Measurements from ENCODE around the gene IRX3. TPM values are rescaled to one million over a fixed set of nuclear protein-coding genes. Genes with fewer than 3 reads are reported as not detected.

The IRX3 gene
- total and polyA plus RNA-seq, 10 of the 15 experiments (the other 5 are each of a cell fraction or from before 2014, with no cell fraction given): 0.05 TPM; not detected in 9

DNA sequence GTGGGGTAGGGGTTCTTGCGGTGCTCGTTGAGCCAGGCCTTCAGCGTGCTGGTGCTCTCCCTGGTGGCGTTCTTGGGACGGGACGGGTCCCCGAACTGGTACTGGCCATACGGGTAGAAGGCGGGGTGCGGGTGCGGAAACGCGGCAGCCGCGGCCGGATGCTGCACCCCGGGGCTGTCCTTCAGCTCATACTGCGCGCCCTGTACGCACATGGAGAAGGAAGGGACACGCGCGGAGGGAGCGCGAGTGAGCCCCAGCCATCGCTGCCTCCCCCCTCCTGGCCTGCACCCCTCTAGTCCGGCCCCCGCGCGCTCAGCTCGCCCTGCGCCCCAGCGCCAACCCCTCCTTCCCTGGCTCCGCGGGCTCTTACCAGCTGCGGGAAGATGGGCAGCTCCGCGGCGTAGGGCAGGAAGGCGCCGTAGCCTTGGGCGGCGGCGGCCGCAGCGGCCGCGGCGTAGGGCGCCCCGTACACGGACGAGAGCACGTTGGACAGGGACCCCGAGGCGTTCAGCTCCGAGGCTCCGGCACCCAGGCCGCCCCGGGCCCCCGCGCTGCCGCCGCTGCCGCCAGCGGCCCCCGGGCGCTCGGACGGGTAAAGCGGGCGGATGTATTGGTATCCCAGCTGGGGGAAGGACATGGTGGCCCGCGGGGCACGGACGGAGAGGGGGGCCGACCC, 1.0 kb downstream of the IRX3 start (continued):
- TF ChIP-seq RAD21 (IDR thresholded peaks at IDR 0.05; ENCODE audit: insufficient read depth, low read depth, low read length) (no peak), SMARCA5 (IDR thresholded peaks at IDR 0.05) (no peak)

DNA sequence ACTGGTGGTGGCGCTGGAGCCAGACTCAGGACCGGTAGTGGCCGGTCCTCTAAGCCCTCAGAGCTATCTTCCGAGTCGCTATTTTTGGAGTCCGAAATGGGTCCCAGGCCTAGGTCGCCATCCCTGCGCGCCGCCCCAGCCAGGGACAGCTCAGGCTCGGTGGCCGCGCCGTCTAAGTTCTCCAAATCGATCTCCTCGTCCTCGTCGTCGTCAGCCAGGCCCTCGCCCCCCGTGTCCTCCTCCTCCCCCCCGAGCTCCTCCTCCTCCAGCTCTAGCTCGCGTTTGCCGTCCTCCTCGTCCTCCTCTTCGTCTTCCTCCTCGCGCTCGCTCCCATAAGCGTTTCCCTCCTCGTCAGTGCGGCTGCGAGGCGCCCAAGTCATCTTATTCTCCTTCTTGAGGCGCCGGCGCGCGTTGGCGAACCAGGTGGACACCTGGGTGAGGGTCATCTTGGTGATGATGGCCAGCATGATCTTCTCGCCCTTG, 1.6 kb downstream of the IRX3 start:
- 68% methylated on average over 29 of the region's 42 CpGs for WGBS (ENCODE audit: insufficient coverage, insufficient replicate concordance, low lambda C conversion rate, missing lambda C conversion rate)
- no peaks in the 10 kb centered on the region for H3K79me2 ChIP-seq (ENCODE audit: control insufficient read depth, insufficient read depth, low read length)
- H3K4me2 ChIP-seq (ENCODE audit: control insufficient read depth, insufficient read depth): no peak overlapping the region
- no TSS peak for BruUV-seq (replicated peaks)
- ChIA-PET CTCF (no interaction called here), POLR2A (no interaction called here), RAD21 (ENCODE audit: unreplicated experiment) (no interaction called here), SMC1A (ENCODE audit: uncharacterized antibody, unreplicated experiment) (no interaction called here)
- H3K4me3 ChIP-seq: no peak overlapping the region
- H3K27me3 ChIP-seq (replicated peaks in 1 of 2; ENCODE audit: control insufficient read depth in 2 of 2, insufficient read depth in 2 of 2, low read length in 1 of 2): peaks cover 7 to 11% of the 10 kb centered on the region in 2 experiments
- in situ Hi-C loops (cut with MboI) (no loop called here), intact Hi-C loops (cut with micrococcal nuclease; ENCODE audit: unreplicated experiment) (loop anchor here (10.0 kb wide), 1 partner anchor 510 kb away; no protein-coding TSS in a partner anchor)
- H3K27ac ChIP-seq (ENCODE audit: control insufficient read depth, insufficient read depth): no peak overlapping the region
- H3K4me1 ChIP-seq (ENCODE audit: control insufficient read depth, insufficient read depth, low read length): no peaks in the 10 kb centered on the region
- no peak for DNase-seq (ENCODE audit: low read depth, low spot score)
- H3K36me3 ChIP-seq (ENCODE audit: control insufficient read depth in 2 of 2, insufficient read depth in 2 of 2, low read length in 1 of 2): no peaks in the 10 kb centered on the region
- ATAC-seq: no peak
- H4K20me1 ChIP-seq (ENCODE audit: control insufficient read depth, insufficient read depth): no peaks in the 10 kb centered on the region
- H3K9ac ChIP-seq (ENCODE audit: control insufficient read depth, insufficient read depth, low read length): no peak overlapping the region
- no peak overlapping the region for H2AFZ ChIP-seq (ENCODE audit: control insufficient read depth, low read depth, low read length)
- no peaks in the 10 kb centered on the region; the same call in 2 of the 3 replicates for H3K9me3 ChIP-seq (replicated peaks; ENCODE audit: control insufficient read depth, insufficient read depth, low read length)
- FAIRE-seq: no peak
- TF ChIP-seq, protein P1, sequence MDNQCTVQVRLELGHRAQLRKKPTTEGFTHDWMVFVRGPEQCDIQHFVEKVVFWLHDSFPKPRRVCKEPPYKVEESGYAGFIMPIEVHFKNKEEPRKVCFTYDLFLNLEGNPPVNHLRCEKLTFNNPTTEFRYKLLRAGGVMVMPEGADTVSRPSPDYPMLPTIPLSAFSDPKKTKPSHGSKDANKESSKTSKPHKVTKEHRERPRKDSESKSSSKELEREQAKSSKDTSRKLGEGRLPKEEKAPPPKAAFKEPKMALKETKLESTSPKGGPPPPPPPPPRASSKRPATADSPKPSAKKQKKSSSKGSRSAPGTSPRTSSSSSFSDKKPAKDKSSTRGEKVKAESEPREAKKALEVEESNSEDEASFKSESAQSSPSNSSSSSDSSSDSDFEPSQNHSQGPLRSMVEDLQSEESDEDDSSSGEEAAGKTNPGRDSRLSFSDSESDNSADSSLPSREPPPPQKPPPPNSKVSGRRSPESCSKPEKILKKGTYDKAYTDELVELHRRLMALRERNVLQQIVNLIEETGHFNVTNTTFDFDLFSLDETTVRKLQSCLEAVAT (IDR thresholded peaks at IDR 0.05): no peak
- TF ChIP-seq, protein P2, sequence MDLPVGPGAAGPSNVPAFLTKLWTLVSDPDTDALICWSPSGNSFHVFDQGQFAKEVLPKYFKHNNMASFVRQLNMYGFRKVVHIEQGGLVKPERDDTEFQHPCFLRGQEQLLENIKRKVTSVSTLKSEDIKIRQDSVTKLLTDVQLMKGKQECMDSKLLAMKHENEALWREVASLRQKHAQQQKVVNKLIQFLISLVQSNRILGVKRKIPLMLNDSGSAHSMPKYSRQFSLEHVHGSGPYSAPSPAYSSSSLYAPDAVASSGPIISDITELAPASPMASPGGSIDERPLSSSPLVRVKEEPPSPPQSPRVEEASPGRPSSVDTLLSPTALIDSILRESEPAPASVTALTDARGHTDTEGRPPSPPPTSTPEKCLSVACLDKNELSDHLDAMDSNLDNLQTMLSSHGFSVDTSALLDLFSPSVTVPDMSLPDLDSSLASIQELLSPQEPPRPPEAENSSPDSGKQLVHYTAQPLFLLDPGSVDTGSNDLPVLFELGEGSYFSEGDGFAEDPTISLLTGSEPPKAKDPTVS (IDR thresholded peaks at IDR 0.05; ENCODE audit: low read depth, low read length): no peak
- TF ChIP-seq SMAD5 (IDR thresholded peaks at IDR 0.05; ENCODE audit: low read depth): no peak
- TF ChIP-seq, protein P3, sequence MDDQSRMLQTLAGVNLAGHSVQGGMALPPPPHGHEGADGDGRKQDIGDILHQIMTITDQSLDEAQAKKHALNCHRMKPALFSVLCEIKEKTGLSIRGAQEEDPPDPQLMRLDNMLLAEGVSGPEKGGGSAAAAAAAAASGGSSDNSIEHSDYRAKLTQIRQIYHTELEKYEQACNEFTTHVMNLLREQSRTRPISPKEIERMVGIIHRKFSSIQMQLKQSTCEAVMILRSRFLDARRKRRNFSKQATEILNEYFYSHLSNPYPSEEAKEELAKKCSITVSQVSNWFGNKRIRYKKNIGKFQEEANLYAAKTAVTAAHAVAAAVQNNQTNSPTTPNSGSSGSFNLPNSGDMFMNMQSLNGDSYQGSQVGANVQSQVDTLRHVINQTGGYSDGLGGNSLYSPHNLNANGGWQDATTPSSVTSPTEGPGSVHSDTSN (IDR thresholded peaks at IDR 0.05; ENCODE audit: insufficient replicate concordance, low read depth, low read length): no peak
- TF ChIP-seq CHD2 (IDR thresholded peaks at IDR 0.05; ENCODE audit: borderline replicate concordance, low read depth, low read length): no peak
- TF ChIP-seq ESRRA (IDR thresholded peaks at IDR 0.05; ENCODE audit: low read length): no peak
- TF ChIP-seq TCF7 (IDR thresholded peaks at IDR 0.05; ENCODE audit: borderline replicate concordance): no peak
- no peak for TF ChIP-seq NR2C1 (IDR thresholded peaks at IDR 0.05)
- no peak for TF ChIP-seq IKZF2 (IDR thresholded peaks at IDR 0.05)
- no peak for TF ChIP-seq STAT1 (conservative IDR thresholded peaks at IDR 0.05)
- no peak for TF ChIP-seq POU2F2 (IDR thresholded peaks at IDR 0.05; ENCODE audit: borderline replicate concordance, low read depth, low read length)
- TF ChIP-seq, protein P4, sequence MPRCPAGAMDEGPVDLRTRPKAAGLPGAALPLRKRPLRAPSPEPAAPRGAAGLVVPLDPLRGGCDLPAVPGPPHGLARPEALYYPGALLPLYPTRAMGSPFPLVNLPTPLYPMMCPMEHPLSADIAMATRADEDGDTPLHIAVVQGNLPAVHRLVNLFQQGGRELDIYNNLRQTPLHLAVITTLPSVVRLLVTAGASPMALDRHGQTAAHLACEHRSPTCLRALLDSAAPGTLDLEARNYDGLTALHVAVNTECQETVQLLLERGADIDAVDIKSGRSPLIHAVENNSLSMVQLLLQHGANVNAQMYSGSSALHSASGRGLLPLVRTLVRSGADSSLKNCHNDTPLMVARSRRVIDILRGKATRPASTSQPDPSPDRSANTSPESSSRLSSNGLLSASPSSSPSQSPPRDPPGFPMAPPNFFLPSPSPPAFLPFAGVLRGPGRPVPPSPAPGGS (IDR thresholded peaks at IDR 0.05; ENCODE audit: borderline replicate concordance, insufficient read depth, low read depth, low read length, poor library complexity, severe bottlenecking): no peak
- TF ChIP-seq RAD21 (IDR thresholded peaks at IDR 0.05; ENCODE audit: insufficient read depth, low read depth, low read length): no peak
- TF ChIP-seq MEF2A (IDR thresholded peaks at IDR 0.05; ENCODE audit: insufficient read depth, low read depth, low read length): no peak
- no peak for TF ChIP-seq KDM1A (IDR thresholded peaks at IDR 0.05; ENCODE audit: borderline replicate concordance)
- TF ChIP-seq PML (IDR thresholded peaks at IDR 0.05; ENCODE audit: low read length): no peak
- no peak for TF ChIP-seq PAX8 (IDR thresholded peaks at IDR 0.05)

Measured in GM12878 (cell line).